Sigmoid colon (tissue), 7 donors: ENCODE measurements around the gene SLC6A18. TPM values are rescaled to one million over a fixed set of nuclear protein-coding genes. Genes with fewer than 3 reads are reported as not detected.
"Not testable (repeated sequence)": the region's sequence is repeated elsewhere in the genome, so short reads cannot be mapped to it uniquely, and the experiment has no call there.

ENCODE experiments used
- DNase-seq: peaks from one replicate; pipeline ENCODE4 v3.0.0-alpha.2; 2019
- H3K27ac ChIP-seq, 4 donors: fragments of 200-600 bp; sonication (generic); one replicate each; pipeline ENCODE4 v1.5.1; 2016 to 2019; ENCODE audit warnings: mild to moderate bottlenecking in 1 of 4
- H3K27me3 ChIP-seq, 3 donors: fragments of 200-600 bp; sonication (generic); one replicate each; pipeline ENCODE4 v1.5.1; 2019; ENCODE audit warnings: mild to moderate bottlenecking in 1 of 3
- H3K36me3 ChIP-seq, 4 donors: fragments of 200-600 bp; sonication (generic); one replicate each; pipeline ENCODE4 v1.5.1; 2016 to 2019
- H3K4me1 ChIP-seq, 4 donors: fragments of 200-600 bp; sonication (generic); one replicate each; pipeline ENCODE4 v1.5.1; 2017 to 2019
- H3K4me3 ChIP-seq, 4 donors: fragments of 200-600 bp; sonication (generic); one replicate each; pipeline ENCODE4 v1.5.1; 2017 to 2019; ENCODE audit warnings: mild to moderate bottlenecking in 2 of 4, moderate library complexity in 1 of 4
- H3K9me3 ChIP-seq, 4 donors: fragments of 200-600 bp in 3 of 4; sonication (generic) in 3 of 4; one replicate each; pipeline versions ENCODE4 v1.5.1 to v1.6.1; 2013 to 2019
- EP300 ChIP-seq, 4 donors: sonication (generic); formaldehyde crosslinking; IDR thresholded peaks; one replicate each; pipeline ENCODE4 v1.6.1; 2017; ENCODE audit warnings: antibody characterized with exemption in 4 of 4
- POLR2A ChIP-seq, 2 donors: fragments of 450-650 bp; IDR thresholded peaks; one replicate each; pipeline ENCODE4 v1.6.1; 2016; ENCODE audit warnings: antibody characterized with exemption in 2 of 2, mild to moderate bottlenecking in 2 of 2, moderate library complexity in 2 of 2
- POLR2AphosphoS5 ChIP-seq, 4 donors: sonication (generic); formaldehyde crosslinking; IDR thresholded peaks; one replicate each; pipeline ENCODE4 v1.6.1; 2017; ENCODE audit warnings: antibody characterized with exemption in 4 of 4
- WGBS, 2 donors: extraction: QIAGEN DNeasy Blood & Tissue Kit; methylation state at CpG; one replicate each; pipeline ENCODE4 v1.1.7; 2013; 5-methylcytosine and 5-hydroxymethylcytosine counted together
- intact Hi-C: fragments of 100-400 bp; cut with DNase I; formaldehyde crosslinking; loops from one replicate; pipeline ENCODE4 v1.15.1; 2023
- polyA plus RNA-seq, 3 donors: library from polyadenylated mRNA; stranded (reverse); fragments of 200-250 nt; gene quantifications; one replicate each; pipeline ENCODE4 v1.2.3, GENCODE V29; 2013
- total RNA-seq, 4 donors: library from RNA; depleted of rRNA; stranded (reverse); fragments of >200 nt; gene quantifications; one replicate each; pipeline ENCODE4 v1.1.0, GENCODE V29; 2016
- TF ChIP-seq, protein P1 (sequence below), 4 experiments: fragments of 450-650 bp in 3 of 4; fragments of 200-600 bp in 1 of 4; IDR thresholded peaks; one replicate each; pipeline ENCODE4 v1.5.1; 2016 to 2019; ENCODE audit warnings: antibody characterized with exemption in 4 of 4, mild to moderate bottlenecking in 3 of 4, moderate library complexity in 2 of 4
- donor health status: healthy with polysubstance abuse.
- donor health status: Bipolar disorder and iron deficiency.
- donor health status: healthy.

Gene SLC6A18
- total and polyA plus RNA-seq, 7 donors, result 0.07 TPM; not detected in 6

DNA sequence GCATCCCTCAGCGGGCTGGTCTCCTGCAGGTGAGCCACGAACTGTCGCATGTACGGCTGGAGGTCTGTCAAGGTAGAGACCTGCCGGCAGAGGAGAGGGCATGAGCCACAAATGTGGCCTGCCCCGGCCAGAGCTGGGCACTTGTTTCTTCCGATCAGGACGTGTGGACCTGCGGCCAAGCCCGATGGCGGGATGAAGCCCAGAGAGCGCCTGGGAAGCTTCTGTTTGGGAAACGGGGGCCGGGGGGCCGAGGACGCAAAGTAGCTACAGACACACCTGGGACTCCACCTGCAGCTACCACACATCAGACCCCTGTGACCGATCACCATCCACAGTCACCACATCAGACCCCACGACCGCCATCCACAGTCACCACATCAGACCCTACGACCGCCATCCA is 47.0 kb downstream of the SLC6A18 start:
- H3K27me3 ChIP-seq, result peaks cover 0 to 5% (median 0%) of the 10 kb centered on the region in 3 donors
- no peak for DNase-seq
- no peak for TF ChIP-seq POLR2AphosphoS5 (IDR thresholded peaks at IDR 0.05)
- TF ChIP-seq POLR2A (IDR thresholded peaks at IDR 0.05), result no peak
- TF ChIP-seq, protein P1, sequence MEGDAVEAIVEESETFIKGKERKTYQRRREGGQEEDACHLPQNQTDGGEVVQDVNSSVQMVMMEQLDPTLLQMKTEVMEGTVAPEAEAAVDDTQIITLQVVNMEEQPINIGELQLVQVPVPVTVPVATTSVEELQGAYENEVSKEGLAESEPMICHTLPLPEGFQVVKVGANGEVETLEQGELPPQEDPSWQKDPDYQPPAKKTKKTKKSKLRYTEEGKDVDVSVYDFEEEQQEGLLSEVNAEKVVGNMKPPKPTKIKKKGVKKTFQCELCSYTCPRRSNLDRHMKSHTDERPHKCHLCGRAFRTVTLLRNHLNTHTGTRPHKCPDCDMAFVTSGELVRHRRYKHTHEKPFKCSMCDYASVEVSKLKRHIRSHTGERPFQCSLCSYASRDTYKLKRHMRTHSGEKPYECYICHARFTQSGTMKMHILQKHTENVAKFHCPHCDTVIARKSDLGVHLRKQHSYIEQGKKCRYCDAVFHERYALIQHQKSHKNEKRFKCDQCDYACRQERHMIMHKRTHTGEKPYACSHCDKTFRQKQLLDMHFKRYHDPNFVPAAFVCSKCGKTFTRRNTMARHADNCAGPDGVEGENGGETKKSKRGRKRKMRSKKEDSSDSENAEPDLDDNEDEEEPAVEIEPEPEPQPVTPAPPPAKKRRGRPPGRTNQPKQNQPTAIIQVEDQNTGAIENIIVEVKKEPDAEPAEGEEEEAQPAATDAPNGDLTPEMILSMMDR (IDR thresholded peaks at IDR 0.05), result no peak
- no peak for TF ChIP-seq EP300 (IDR thresholded peaks at IDR 0.05)
- WGBS, 2 donors, result 97% methylated on average over 21 of the region's 21 CpGs
- H3K9me3 ChIP-seq, result no peaks in the 10 kb centered on the region
- intact Hi-C loops, result no loop called here
- no peaks in the 10 kb centered on the region for H3K36me3 ChIP-seq
- H3K4me3 ChIP-seq, result no peak overlapping the region
- H3K4me1 ChIP-seq, result no peaks in the 10 kb centered on the region
- H3K27ac ChIP-seq, result no peak overlapping the region

DNA sequence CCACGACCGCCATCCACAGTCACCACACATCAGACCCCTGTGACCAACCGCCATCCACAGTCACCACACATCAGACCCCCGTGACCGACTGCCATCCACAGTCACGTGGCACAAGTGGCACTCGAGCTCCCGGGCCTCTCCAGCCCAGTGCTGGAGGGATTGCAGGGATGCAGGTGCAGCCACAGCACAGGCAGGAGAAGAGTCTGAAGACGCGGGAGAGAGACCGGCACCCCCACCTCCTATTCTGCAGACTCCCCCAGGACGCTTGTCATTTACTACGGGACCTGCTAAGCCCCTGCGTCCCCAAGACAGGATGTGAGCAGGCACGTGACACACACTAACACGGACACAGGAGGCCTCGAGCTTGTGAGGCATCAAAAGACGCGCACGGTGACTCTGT is 48.6 kb downstream of the SLC6A18 start:
- no peaks in the 10 kb centered on the region for H3K36me3 ChIP-seq
- H3K27me3 ChIP-seq, result peaks cover 0 to 5% (median 0%) of the 10 kb centered on the region in 3 donors
- DNase-seq, result no peak
- H3K4me3 ChIP-seq, result no peak overlapping the region
- no peaks in the 10 kb centered on the region for H3K9me3 ChIP-seq
- intact Hi-C loops, result no loop called here
- H3K27ac ChIP-seq, result no peak overlapping the region
- 95 to 97% methylated on average over 20 of the region's 20 CpGs for WGBS, 2 donors
- TF ChIP-seq EP300 (IDR thresholded peaks at IDR 0.05) (no peak), POLR2AphosphoS5 (IDR thresholded peaks at IDR 0.05) (no peak), POLR2A (IDR thresholded peaks at IDR 0.05) (no peak)
- TF ChIP-seq, protein P1 (IDR thresholded peaks at IDR 0.05), result no peak
- H3K4me1 ChIP-seq, result no peaks in the 10 kb centered on the region

DNA sequence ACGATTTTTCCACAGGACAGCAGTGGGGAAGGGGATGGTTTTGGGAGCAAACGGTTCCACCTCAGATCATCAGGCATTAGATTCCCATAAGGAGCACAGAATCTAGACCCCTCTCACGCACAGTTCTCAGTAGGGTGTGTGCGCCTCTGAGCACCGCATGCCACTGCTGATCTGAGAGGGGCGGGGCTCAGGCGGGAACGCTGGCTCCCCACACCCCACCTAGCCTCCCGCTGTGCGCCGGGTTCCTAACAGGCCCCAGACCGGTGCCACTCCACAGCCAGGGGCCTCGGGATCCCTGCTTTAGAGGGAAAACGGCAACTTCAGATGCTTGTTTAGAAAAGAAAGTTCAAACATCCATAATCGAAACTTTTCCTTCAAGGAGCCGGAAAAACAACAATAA is 49.3 kb downstream of the SLC6A18 start:
- intact Hi-C loops, result no loop called here
- H3K27me3 ChIP-seq, result peaks cover 0 to 5% (median 0%) of the 10 kb centered on the region in 3 donors
- no peak overlapping the region for H3K4me3 ChIP-seq
- TF ChIP-seq POLR2A (IDR thresholded peaks at IDR 0.05) (no peak), EP300 (IDR thresholded peaks at IDR 0.05) (no peak), POLR2AphosphoS5 (IDR thresholded peaks at IDR 0.05) (no peak)
- TF ChIP-seq, protein P1 (IDR thresholded peaks at IDR 0.05), result no peak
- H3K36me3 ChIP-seq, result no peaks in the 10 kb centered on the region
- no peak for DNase-seq
- H3K9me3 ChIP-seq, result no peaks in the 10 kb centered on the region
- no peak overlapping the region for H3K27ac ChIP-seq
- H3K4me1 ChIP-seq, result no peaks in the 10 kb centered on the region
- 91 to 92% methylated on average over 16 of the region's 16 CpGs for WGBS, 2 donors

DNA sequence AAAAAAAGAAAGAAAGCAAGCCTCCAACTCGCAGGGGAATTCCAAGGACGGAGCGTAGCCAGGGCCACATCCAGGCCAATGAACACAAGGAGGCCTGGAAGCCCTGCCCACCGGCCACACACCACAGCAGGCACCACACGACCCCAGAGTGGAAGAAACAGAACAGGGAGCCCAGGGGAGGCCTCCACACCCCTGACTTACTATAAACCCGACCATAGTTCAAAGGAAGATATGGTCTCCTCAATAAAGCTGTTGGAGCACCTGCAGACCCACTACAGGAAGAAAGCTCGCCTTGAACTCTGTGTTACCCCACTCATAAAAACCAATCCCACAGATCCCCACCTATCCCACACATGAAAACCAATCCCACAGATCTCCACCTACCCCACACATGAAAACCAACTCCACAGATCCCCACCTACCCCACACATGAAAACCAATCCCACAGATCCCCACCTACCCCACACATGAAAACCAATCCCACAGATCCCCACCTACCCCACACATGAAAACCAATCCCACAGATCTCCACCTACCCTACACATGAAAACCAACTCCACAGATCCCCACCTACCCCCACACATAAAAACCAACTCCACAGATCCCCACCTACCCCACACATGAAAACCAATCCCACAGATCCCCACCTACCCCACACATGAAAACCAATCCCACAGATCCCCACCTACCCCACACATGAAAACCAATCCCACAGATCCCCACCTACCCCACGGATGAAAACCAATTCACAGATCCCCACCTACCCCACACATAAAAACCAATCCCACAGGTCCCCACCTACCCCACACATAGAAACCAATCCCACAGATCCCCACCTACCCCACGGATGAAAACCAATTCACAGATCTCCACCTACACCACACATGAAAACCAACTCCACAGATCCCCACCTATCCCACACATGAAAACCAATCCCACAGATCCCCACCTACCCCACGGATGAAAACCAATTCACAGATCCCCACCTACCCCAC is 50.5 kb downstream of the SLC6A18 start:
- H3K36me3 ChIP-seq, H3K27me3 ChIP-seq, H3K9me3 ChIP-seq, intact Hi-C loops, DNase-seq, H3K27ac ChIP-seq, H3K4me1 ChIP-seq, H3K4me3 ChIP-seq: not testable (repeated sequence)
- WGBS, 2 donors, result 71 to 81% methylated on average over 10 of the region's 10 CpGs

DNA sequence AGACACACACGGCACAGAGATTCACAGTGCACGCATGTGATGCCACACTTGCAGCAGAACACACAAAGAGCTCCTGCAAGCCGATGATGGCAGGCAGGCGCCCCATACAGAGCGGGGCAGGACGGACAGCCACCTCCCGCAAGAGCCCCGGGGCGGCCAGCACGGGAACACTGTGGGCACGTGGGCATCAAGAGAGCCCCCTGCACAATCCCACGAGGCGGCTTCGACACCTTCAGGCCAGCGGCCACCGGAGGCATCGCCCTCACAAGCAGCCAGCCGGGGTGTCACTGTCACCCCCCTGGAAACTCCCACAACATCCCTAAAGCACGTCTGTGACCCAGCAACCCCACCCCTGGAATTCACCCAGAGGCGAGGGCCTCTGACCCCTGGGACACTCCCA is 51.7 kb downstream of the SLC6A18 start:
- Histone ChIP-seq H3K27me3 (peaks cover 0 to 5% (median 0%) of the 10 kb centered on the region in 3 donors), H3K9me3 (no peaks in the 10 kb centered on the region), H3K4me1 (no peaks in the 10 kb centered on the region), H3K4me3 (no peak overlapping the region), H3K27ac (no peak overlapping the region), H3K36me3 (no peaks in the 10 kb centered on the region)
- no peak for TF ChIP-seq EP300 (IDR thresholded peaks at IDR 0.05)
- TF ChIP-seq, protein P1 (IDR thresholded peaks at IDR 0.05), result no peak
- no peak for TF ChIP-seq POLR2A (IDR thresholded peaks at IDR 0.05)
- no peak for TF ChIP-seq POLR2AphosphoS5 (IDR thresholded peaks at IDR 0.05)
- 90 to 93% methylated on average over 20 of the region's 20 CpGs for WGBS, 2 donors
- intact Hi-C loops, result no loop called here
- DNase-seq, result no peak
